HG02943 (cell line): ENCODE results near the gene PBRM1.
"Not testable (repeated sequence)": the region's sequence is repeated elsewhere in the genome, so short reads cannot be mapped to it uniquely, and the experiment has no call there.

ENCODE experiments used
- ATAC-seq: cut with Tn5 transposase; IDR thresholded peaks from one replicate; pipeline ENCODE4 v1.9.1; 2021; ENCODE audit warnings: mild to moderate bottlenecking, low read depth, moderate library complexity; ENCODE audit not compliant: unreplicated experiment

Gene PBRM1

GRCh38 chr3:52527039-52527731 lies 158.5 kb downstream of the PBRM1 start:
- ATAC-seq: no peak

GRCh38 chr3:52526671-52527038 lies 159.1 kb downstream of the PBRM1 start:
- ATAC-seq: not testable (repeated sequence)

GRCh38 chr3:52525680-52526561 lies 159.8 kb downstream of the PBRM1 start:
- no peak for ATAC-seq

GRCh38 chr3:52524752-52525679 lies 160.7 kb downstream of the PBRM1 start:
- ATAC-seq: no peak

- no peak for ATAC-seq
These were observed 161.4 kb downstream of the PBRM1 start for GRCh38 chr3:52524258-52524751.

GRCh38 chr3:52523386-52524257 lies 162.1 kb downstream of the PBRM1 start:
- ATAC-seq: no peak

- no peak for ATAC-seq
These were observed 163.0 kb downstream of the PBRM1 start for GRCh38 chr3:52522651-52523251.

GRCh38 chr3:52521881-52522650 lies 163.6 kb downstream of the PBRM1 start:
- ATAC-seq: no peak

GRCh38 chr3:52521488-52521824 lies 164.3 kb downstream of the PBRM1 start:
- ATAC-seq: no peak

GRCh38 chr3:52520716-52521487 lies 164.8 kb downstream of the PBRM1 start:
- ATAC-seq: no peak

- ATAC-seq: no peak
These were observed 165.5 kb downstream of the PBRM1 start for GRCh38 chr3:52520141-52520667.

- no peak for ATAC-seq
These were observed 166.1 kb downstream of the PBRM1 start for GRCh38 chr3:52519445-52520140.

- no peak for ATAC-seq
These were observed 166.8 kb downstream of the PBRM1 start for GRCh38 chr3:52518723-52519444.

GRCh38 chr3:52517796-52518722 lies 167.7 kb downstream of the PBRM1 start:
- no peak for ATAC-seq

GRCh38 chr3:52516509-52517195 lies 169.1 kb downstream of the PBRM1 start:
- no peak for ATAC-seq
